Inferior parietal cortex (tissue), 1 donor: ENCODE measurements around the gene C9orf78.
A peak's percentile ranks its signal among the peaks of the same experiment; 100 is the strongest.

Experiments
- DNase-seq: peaks from one replicate; pipeline ENCODE4 v3.0.0-alpha.2; 2016; ENCODE audit errors: extremely low spot score

Gene C9orf78

GRCh38 chr9:129841071-129841470 is 6.0 kb upstream of the C9orf78 start:
- no peak for DNase-seq

- DNase-seq = no peak
These were observed 5.0 kb upstream of the C9orf78 start for GRCh38 chr9:129840034-129840433.

- no peak for DNase-seq
These were observed 4.4 kb upstream of the C9orf78 start for GRCh38 chr9:129839324-129840023.

- DNase-seq = peak; percentile 17
These were observed 3.7 kb upstream of the C9orf78 start for GRCh38 chr9:129838707-129839259.

- DNase-seq = no peak
These were observed 1.4 kb upstream of the C9orf78 start for GRCh38 chr9:129836311-129837007.

GRCh38 chr9:129835860-129836223 is 767 bp upstream of the C9orf78 start:
- no peak for DNase-seq

GRCh38 chr9:129834489-129835127 is 467 bp downstream of the C9orf78 start:
- DNase-seq = no peak

- DNase-seq = no peak
These were observed 2.1 kb downstream of the C9orf78 start for GRCh38 chr9:129832982-129833381.

- no peak for DNase-seq
These were observed 6.1 kb downstream of the C9orf78 start for GRCh38 chr9:129828969-129829368.

GRCh38 chr9:129828051-129828450 is 7.0 kb downstream of the C9orf78 start:
- no peak for DNase-seq

GRCh38 chr9:129826759-129827158 is 8.3 kb downstream of the C9orf78 start:
- DNase-seq = no peak

GRCh38 chr9:129826344-129826743 is 8.7 kb downstream of the C9orf78 start:
- DNase-seq = no peak

- peak; percentile 96 for DNase-seq
These were observed 11.0 kb downstream of the C9orf78 start, which contains the start of gene TOR1A for GRCh38 chr9:129823935-129824601. Gene TOR1A, minus strand, starts transcription at chr9:129824136. Its CDS starts 51 bp downstream, at chr9:129824085.

- DNase-seq = no peak
These were observed 11.5 kb downstream of the C9orf78 start for GRCh38 chr9:129823542-129823934.

GRCh38 chr9:129822898-129823541 is 12.1 kb downstream of the C9orf78 start:
- DNase-seq = no peak

GRCh38 chr9:129816501-129817435 is 18.3 kb downstream of the C9orf78 start:
- no peak for DNase-seq

GRCh38 chr9:129815278-129815677 is 19.8 kb downstream of the C9orf78 start:
- no peak for DNase-seq

GRCh38 chr9:129814432-129815223 is 20.4 kb downstream of the C9orf78 start:
- no peak for DNase-seq

- DNase-seq = no peak
These were observed 21.4 kb downstream of the C9orf78 start for GRCh38 chr9:129813661-129814060.

GRCh38 chr9:129812385-129812784 is 22.7 kb downstream of the C9orf78 start:
- no peak for DNase-seq
